Neuronal stem cell (in vitro differentiated cells): ENCODE results near the gene UGT1A6.

ENCODE experiments used
- DNase-seq: peaks from one replicate; pipeline ENCODE4 v3.0.0-alpha.2; 2013; ENCODE audit warnings: low spot score
- H2AFZ ChIP-seq: one replicate; pipeline ENCODE4 v1.6.1; 2013; ENCODE audit warnings: mild to moderate bottlenecking, low read length, inconsistent platforms
- H2AK5ac ChIP-seq: 2 replicates; pipeline ENCODE4 v1.6.1; 2013; ENCODE audit warnings: low read depth, mild to moderate bottlenecking, inconsistent platforms, low read length, moderate library complexity, mixed read lengths
- H2BK120ac ChIP-seq: 2 replicates; pipeline ENCODE4 v1.6.1; 2013; ENCODE audit warnings: low read depth, mild to moderate bottlenecking, inconsistent platforms, low read length, moderate library complexity, mixed read lengths
- H2BK12ac ChIP-seq: one replicate; pipeline ENCODE4 v1.6.1; 2013; ENCODE audit warnings: low read length, inconsistent platforms
- H2BK15ac ChIP-seq: 2 replicates; pipeline ENCODE4 v1.6.1; 2013; ENCODE audit warnings: mild to moderate bottlenecking, low read length, inconsistent platforms, mixed read lengths
- H2BK5ac ChIP-seq: one replicate; pipeline ENCODE4 v1.6.1; 2013; ENCODE audit warnings: inconsistent platforms, mild to moderate bottlenecking, low read length, moderate library complexity
- H3K14ac ChIP-seq: one replicate; pipeline ENCODE4 v1.6.1; 2013; ENCODE audit warnings: low read length, inconsistent platforms
- H3K18ac ChIP-seq: 2 replicates; pipeline ENCODE4 v1.6.1; 2013; ENCODE audit warnings: low read length, inconsistent platforms
- H3K23ac ChIP-seq: 2 replicates; pipeline ENCODE4 v1.6.1; 2013; ENCODE audit warnings: low read depth, mild to moderate bottlenecking, mixed read lengths, low read length, inconsistent platforms; ENCODE audit not compliant: poor library complexity
- H3K27ac ChIP-seq: replicated peaks from 3 replicates; pipeline ENCODE4 v1.5.1; 2013; ENCODE audit warnings: low read length, inconsistent platforms
- H3K27me3 ChIP-seq, 3 experiments: 2 replicates each; pipeline ENCODE4 v1.6.1; 2013; ENCODE audit warnings: low read length in 3 of 3, mild to moderate bottlenecking in 2 of 3, inconsistent platforms in 1 of 3, low read depth in 1 of 3, mixed read lengths in 1 of 3, moderate library complexity in 1 of 3; ENCODE audit not compliant: control insufficient read depth in 3 of 3, insufficient read depth in 3 of 3
- H3K36me3 ChIP-seq, 2 donors: replicated peaks in 1 of 2; 2 replicates each; pipeline ENCODE4 v1.6.1; 2013; ENCODE audit warnings: low read length in 2 of 2; ENCODE audit not compliant: control insufficient read depth in 2 of 2, insufficient read depth in 2 of 2
- H3K4ac ChIP-seq: 2 replicates; pipeline ENCODE4 v1.6.1; 2013; ENCODE audit warnings: inconsistent platforms, mild to moderate bottlenecking, low read length, moderate library complexity
- H3K4me1 ChIP-seq, 2 donors: 1 replicate in 1 of 2; 2 replicates in 1 of 2; pipeline ENCODE4 v1.6.1; 2013; ENCODE audit warnings: low read length in 2 of 2, low read depth in 1 of 2; ENCODE audit not compliant: control insufficient read depth in 2 of 2, insufficient read depth in 1 of 2
- H3K4me2 ChIP-seq: one replicate; pipeline ENCODE4 v1.6.1; 2013; ENCODE audit warnings: mild to moderate bottlenecking, low read length, inconsistent platforms; ENCODE audit not compliant: insufficient read depth, poor library complexity, severe bottlenecking
- H3K4me3 ChIP-seq, 2 donors: 2 replicates each; pipeline ENCODE4 v1.5.1; 2013; ENCODE audit warnings: low read length in 2 of 2, mild to moderate bottlenecking in 2 of 2, inconsistent platforms in 1 of 2, moderate library complexity in 1 of 2
- H3K79me1 ChIP-seq: one replicate; pipeline ENCODE4 v1.6.1; 2013; ENCODE audit warnings: low read depth, mild to moderate bottlenecking, inconsistent platforms, low read length, moderate library complexity
- H3K9ac ChIP-seq: one replicate; pipeline ENCODE4 v1.6.1; 2013; ENCODE audit warnings: mild to moderate bottlenecking, low read depth, low read length, inconsistent platforms; ENCODE audit not compliant: poor library complexity
- H3K9me3 ChIP-seq, 2 donors: replicated peaks in 1 of 2; 2 replicates each; pipeline versions ENCODE3 to v1.6.1; 2013; ENCODE audit warnings: low read length in 2 of 2, mild to moderate bottlenecking in 2 of 2, inconsistent platforms in 1 of 2, low read depth in 1 of 2, mixed read lengths in 1 of 2, moderate library complexity in 1 of 2; ENCODE audit not compliant: control insufficient read depth in 2 of 2, insufficient read depth in 1 of 2
- H4K8ac ChIP-seq: one replicate; pipeline ENCODE4 v1.6.1; 2013; ENCODE audit warnings: low read depth, mild to moderate bottlenecking, inconsistent platforms, low read length, moderate library complexity
- H4K91ac ChIP-seq: one replicate; pipeline ENCODE4 v1.6.1; 2013; ENCODE audit warnings: low read length, low read depth, mild to moderate bottlenecking, inconsistent platforms; ENCODE audit not compliant: poor library complexity
- WGBS, 2 donors: extraction: QIAGEN DNeasy Blood & Tissue Kit; methylation state at CpG; one replicate each; pipeline ENCODE4 v1.1.7; 2013; ENCODE audit warnings: missing lambda C conversion rate in 2 of 2, mixed read lengths in 1 of 2; ENCODE audit not compliant: insufficient read length in 2 of 2, insufficient replicate concordance in 1 of 2; ENCODE audit errors: extremely low coverage in 2 of 2; 5-methylcytosine and 5-hydroxymethylcytosine counted together

The UGT1A6 gene

DNA sequence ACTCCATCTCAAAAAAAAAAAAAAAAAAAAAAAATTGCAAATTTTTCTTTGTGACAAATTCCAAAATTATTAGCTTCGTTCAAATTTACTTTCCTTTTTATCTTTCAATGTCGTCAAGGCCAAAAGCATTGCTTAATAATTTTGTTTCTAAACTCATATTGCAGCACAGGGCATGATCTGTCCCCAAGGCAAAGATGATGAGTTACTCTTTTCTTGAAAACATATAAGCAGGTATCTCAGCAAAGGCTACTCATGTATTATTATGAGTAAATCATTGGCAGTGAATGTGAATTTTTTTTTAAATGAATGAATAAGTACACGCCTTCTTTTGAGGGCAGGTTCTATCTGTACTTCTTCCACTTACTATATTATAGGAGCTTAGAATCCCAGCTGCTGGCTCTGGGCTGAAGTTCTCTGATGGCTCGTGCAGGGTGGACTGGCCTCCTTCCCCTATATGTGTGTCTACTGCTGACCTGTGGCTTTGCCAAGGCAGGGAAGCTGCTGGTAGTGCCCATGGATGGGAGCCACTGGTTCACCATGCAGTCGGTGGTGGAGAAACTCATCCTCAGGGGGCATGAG is 11.1 kb upstream of the UGT1A6 start, which contains the start of gene UGT1A7:
Gene UGT1A7, plus strand, starts transcription at position 381 of the 579 bp plus-strand sequence. Its CDS starts 37 bp downstream, at position 418.
- 100% methylated on average over 1 of the region's 5 CpGs; no CpG with 5 or more reads in 1 of the 2 donors for WGBS, 2 donors
- no peaks in the 10 kb centered on the region for H3K36me3 ChIP-seq
- no peak within 1 kb of the TSS for H2BK12ac ChIP-seq
- no peak within 1 kb of the TSS for H3K18ac ChIP-seq
- no peak within 1 kb of the TSS for H3K9ac ChIP-seq
- H4K91ac ChIP-seq, result no peak within 1 kb of the TSS
- no peak within 1 kb of the TSS for H2BK120ac ChIP-seq
- no peak within 1 kb of the TSS for H3K27ac ChIP-seq
- no peak within 1 kb of the TSS for H3K14ac ChIP-seq
- H2AFZ ChIP-seq, result no peak within 1 kb of the TSS
- no peak within 1 kb of the TSS for H2BK5ac ChIP-seq
- no peaks in the 10 kb centered on the region for H3K9me3 ChIP-seq
- H3K27me3 ChIP-seq, result no peaks in the 10 kb centered on the region
- H3K79me1 ChIP-seq, result no peaks in the 10 kb centered on the region
- no peak within 1 kb of the TSS for H2AK5ac ChIP-seq
- no peak within 1 kb of the TSS for H4K8ac ChIP-seq
- no peaks in the 10 kb centered on the region for H3K4me1 ChIP-seq
- no peak within 1 kb of the TSS for H3K4me2 ChIP-seq
- H2BK15ac ChIP-seq, result no peak within 1 kb of the TSS
- DNase-seq, result no peak
- H3K4ac ChIP-seq, result no peak within 1 kb of the TSS
- no peak within 1 kb of the TSS for H3K4me3 ChIP-seq
- H3K23ac ChIP-seq, result no peak within 1 kb of the TSS

GRCh38 chr2:233684640-233685039 is 8.1 kb upstream of the UGT1A6 start:
- no peak overlapping the region for H2BK15ac ChIP-seq
- no peak overlapping the region for H3K14ac ChIP-seq
- no peak overlapping the region for H4K91ac ChIP-seq
- no peak overlapping the region for H3K23ac ChIP-seq
- no peak overlapping the region for H3K4me3 ChIP-seq
- H3K4me2 ChIP-seq, result no peak overlapping the region
- no peaks in the 10 kb centered on the region for H3K36me3 ChIP-seq
- H2BK12ac ChIP-seq, result no peak overlapping the region
- H2AK5ac ChIP-seq, result no peak overlapping the region
- no peak overlapping the region for H3K9ac ChIP-seq
- no peak overlapping the region for H2AFZ ChIP-seq
- no peak overlapping the region for H3K4ac ChIP-seq
- no peaks in the 10 kb centered on the region for H3K79me1 ChIP-seq
- H3K27ac ChIP-seq, result no peak overlapping the region
- no peak overlapping the region for H3K18ac ChIP-seq
- H3K9me3 ChIP-seq, result no peaks in the 10 kb centered on the region
- H3K27me3 ChIP-seq, result no peaks in the 10 kb centered on the region
- H3K4me1 ChIP-seq, result no peaks in the 10 kb centered on the region
- WGBS, 2 donors, result no CpG with 5 or more reads among the region's 1 CpG
- no peak overlapping the region for H4K8ac ChIP-seq
- no peak for DNase-seq
- no peak overlapping the region for H2BK5ac ChIP-seq
- no peak overlapping the region for H2BK120ac ChIP-seq

- Histone ChIP-seq H4K91ac (no peak overlapping the region), H2BK120ac (no peak overlapping the region)
These were observed 5.8 kb upstream of the UGT1A6 start for GRCh38 chr2:233686928-233687327.

DNA sequence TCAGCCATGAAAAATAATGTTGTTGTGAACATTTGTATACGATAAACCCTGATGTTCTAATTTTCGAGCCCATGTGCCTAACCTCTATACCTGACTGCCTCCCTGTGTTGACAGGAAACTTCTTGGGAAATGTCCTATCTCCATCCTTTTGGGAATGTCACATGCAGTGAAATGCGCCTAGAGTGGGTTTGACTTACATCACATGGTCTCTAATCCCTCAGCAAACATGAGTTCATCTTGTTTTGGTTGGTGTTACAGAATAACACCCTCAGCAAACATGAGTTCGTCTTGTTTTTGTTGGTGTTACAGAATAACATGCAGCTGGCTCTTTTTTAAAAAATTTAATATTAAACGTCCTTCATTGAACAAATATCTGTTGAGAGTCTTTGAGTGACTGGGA is 4.3 kb upstream of the UGT1A6 start:
- no CpG with 5 or more reads among the region's 5 CpGs for WGBS, 2 donors
- Histone ChIP-seq H3K18ac (no peak overlapping the region), H4K8ac (no peak overlapping the region), H2BK120ac (no peak overlapping the region), H3K9me3 (no peaks in the 10 kb centered on the region), H3K23ac (no peak overlapping the region), H2AFZ (no peak overlapping the region), H4K91ac (no peak overlapping the region), H3K4ac (no peak overlapping the region), H3K4me3 (no peak overlapping the region), H3K9ac (no peak overlapping the region), H3K36me3 (no peaks in the 10 kb centered on the region), H3K14ac (no peak overlapping the region), H3K4me1 (no peaks in the 10 kb centered on the region), H2AK5ac (no peak overlapping the region), H3K27me3 (no peaks in the 10 kb centered on the region), H2BK12ac (no peak overlapping the region), H3K4me2 (no peak overlapping the region), H2BK15ac (no peak overlapping the region), H2BK5ac (no peak overlapping the region), H3K79me1 (no peaks in the 10 kb centered on the region), H3K27ac (no peak overlapping the region)
- DNase-seq, result no peak

More at GRCh38 chr2:233686928-233687327, 5.8 kb upstream of the UGT1A6 start:
- Histone ChIP-seq H3K18ac (no peak overlapping the region), H2AFZ (no peak overlapping the region), H3K4ac (no peak overlapping the region), H3K9me3 (no peaks in the 10 kb centered on the region), H4K8ac (no peak overlapping the region), H3K36me3 (no peaks in the 10 kb centered on the region), H3K4me3 (no peak overlapping the region), H2AK5ac (no peak overlapping the region), H2BK15ac (no peak overlapping the region), H2BK5ac (no peak overlapping the region), H2BK12ac (no peak overlapping the region), H3K4me2 (no peak overlapping the region), H3K23ac (no peak overlapping the region), H3K27me3 (no peaks in the 10 kb centered on the region), H3K27ac (no peak overlapping the region), H3K9ac (no peak overlapping the region), H3K4me1 (no peaks in the 10 kb centered on the region), H3K79me1 (no peaks in the 10 kb centered on the region), H3K14ac (no peak overlapping the region)
- WGBS, 2 donors, result no CpG with 5 or more reads among the region's 5 CpGs
- DNase-seq, result no peak
